Naive B cell (primary cell): ENCODE data around the gene TMEM63A. TPM values are rescaled to one million over a fixed set of nuclear protein-coding genes. Genes with fewer than 3 reads are reported as not detected.

ENCODE experiments used
- ATAC-seq, 2 donors: fragments of 150-1000 bp; cut with Tn5 transposase; 2 replicates each; pipeline ENCODE4 v1.10.0; 2021; ENCODE audit warnings: low read depth in 2 of 2, mild to moderate bottlenecking in 2 of 2, moderate library complexity in 2 of 2
- DNase-seq: peaks from one replicate; pipeline ENCODE4 v3.0.0; 2022
- H3K27ac Mint-ChIP-seq, 6 donors: one replicate each; pipeline ENCODE4 v1.8.0; 2020 to 2022; ENCODE audit warnings: mild to moderate bottlenecking in 6 of 6, mixed read lengths in 6 of 6, moderate library complexity in 5 of 6, inconsistent platforms in 2 of 6
- H3K27me3 Mint-ChIP-seq, 3 donors: one replicate each; pipeline ENCODE4 v1.8.0; 2021 to 2022; ENCODE audit warnings: mixed read lengths in 3 of 3, mild to moderate bottlenecking in 1 of 3
- H3K36me3 Mint-ChIP-seq, 2 donors: one replicate each; pipeline ENCODE4 v1.8.0; 2020 to 2022; ENCODE audit warnings: mixed read lengths in 2 of 2, inconsistent platforms in 1 of 2, mild to moderate bottlenecking in 1 of 2
- H3K4me1 Mint-ChIP-seq, 3 donors: one replicate each; pipeline ENCODE4 v1.8.0; 2020 to 2022; ENCODE audit warnings: mixed read lengths in 3 of 3, inconsistent platforms in 1 of 3, mild to moderate bottlenecking in 1 of 3, moderate library complexity in 1 of 3
- H3K4me3 Mint-ChIP-seq, 8 donors: one replicate each; pipeline ENCODE4 v1.8.0; 2020 to 2022; ENCODE audit warnings: mild to moderate bottlenecking in 8 of 8, mixed read lengths in 8 of 8, moderate library complexity in 8 of 8, inconsistent platforms in 2 of 8
- H3K9me3 Mint-ChIP-seq, 7 donors: one replicate each; pipeline ENCODE4 v1.8.0; 2020 to 2022; ENCODE audit warnings: mixed read lengths in 7 of 7, mild to moderate bottlenecking in 5 of 7, inconsistent platforms in 2 of 7, moderate library complexity in 1 of 7
- polyA plus RNA-seq, 6 donors: library from polyadenylated mRNA; unstranded; fragments of 300-500 nt; fragmentation: Illumina TruSeq; gene quantifications; one replicate each; pipeline ENCODE4 v1.2.3, GENCODE V29; 2021; ENCODE audit warnings: low read depth in 6 of 6

TMEM63A gene
- polyA plus RNA-seq, 6 donors from 2014 or later: 10.6 to 38.5 (median 20.0) TPM

DNA sequence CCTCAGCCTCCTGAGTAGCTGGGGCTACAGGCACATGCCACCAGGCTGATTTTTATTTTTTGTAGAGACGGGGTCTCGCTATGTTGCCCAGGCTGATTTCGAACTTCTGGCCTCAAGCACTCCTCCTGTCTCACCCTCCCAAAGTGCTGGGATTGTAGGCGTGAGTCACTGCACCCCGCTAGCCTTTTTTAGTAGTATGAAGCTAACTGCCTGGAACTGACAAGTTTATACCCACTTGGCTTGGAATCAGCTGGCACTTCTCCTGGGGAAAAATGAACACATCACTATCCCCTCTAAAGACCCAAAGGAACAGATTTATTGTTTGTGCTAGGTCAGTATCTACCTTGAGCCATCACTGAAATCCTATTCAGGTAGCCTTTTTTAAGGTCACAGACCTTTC lies 19.0 kb downstream of the TMEM63A start:
- Mint-ChIP-seq H3K4me3 (no peak overlapping the region), H3K27ac (no peak overlapping the region), H3K36me3 (peaks cover 16 to 29% of the 10 kb centered on the region in 2 donors)

DNA sequence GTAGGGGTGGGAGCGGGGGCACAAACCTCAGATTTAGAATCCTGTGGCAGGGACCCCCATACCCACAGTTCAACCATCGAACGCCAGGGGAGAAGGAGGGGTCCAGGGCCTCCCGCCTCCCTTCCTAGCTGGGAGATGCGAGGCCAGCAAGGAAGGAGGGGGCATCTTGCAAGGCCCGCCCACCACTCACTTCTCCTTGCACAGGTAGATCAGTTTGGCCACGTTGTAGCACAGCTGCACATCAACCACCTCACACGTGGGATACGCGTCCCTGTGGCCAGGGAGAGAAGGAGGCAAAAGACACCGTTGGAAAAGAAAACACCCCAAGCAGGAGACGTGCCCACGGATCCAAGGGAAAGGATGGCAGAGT lies 19.6 kb downstream of the TMEM63A start:
- peaks cover 12 to 29% of the 10 kb centered on the region in 2 donors for H3K36me3 Mint-ChIP-seq
- H3K4me3 Mint-ChIP-seq: no peak overlapping the region
- H3K9me3 Mint-ChIP-seq: no peaks in the 10 kb centered on the region
- peaks cover 13 to 19% (median 16%) of the 10 kb centered on the region in 3 donors for H3K4me1 Mint-ChIP-seq
- H3K27ac Mint-ChIP-seq: peak overlapping the region in 1 of 6 donors; percentile 70
- DNase-seq: no peak
- no peaks in the 10 kb centered on the region for H3K27me3 Mint-ChIP-seq
- no peak for ATAC-seq

More for the DNA sequence above, 19.0 kb downstream of the TMEM63A start:
- ATAC-seq (no peak), DNase-seq (no peak)
- Mint-ChIP-seq H3K27me3 (no peaks in the 10 kb centered on the region), H3K9me3 (no peaks in the 10 kb centered on the region), H3K4me1 (peaks cover 13 to 20% (median 20%) of the 10 kb centered on the region in 3 donors)

DNA sequence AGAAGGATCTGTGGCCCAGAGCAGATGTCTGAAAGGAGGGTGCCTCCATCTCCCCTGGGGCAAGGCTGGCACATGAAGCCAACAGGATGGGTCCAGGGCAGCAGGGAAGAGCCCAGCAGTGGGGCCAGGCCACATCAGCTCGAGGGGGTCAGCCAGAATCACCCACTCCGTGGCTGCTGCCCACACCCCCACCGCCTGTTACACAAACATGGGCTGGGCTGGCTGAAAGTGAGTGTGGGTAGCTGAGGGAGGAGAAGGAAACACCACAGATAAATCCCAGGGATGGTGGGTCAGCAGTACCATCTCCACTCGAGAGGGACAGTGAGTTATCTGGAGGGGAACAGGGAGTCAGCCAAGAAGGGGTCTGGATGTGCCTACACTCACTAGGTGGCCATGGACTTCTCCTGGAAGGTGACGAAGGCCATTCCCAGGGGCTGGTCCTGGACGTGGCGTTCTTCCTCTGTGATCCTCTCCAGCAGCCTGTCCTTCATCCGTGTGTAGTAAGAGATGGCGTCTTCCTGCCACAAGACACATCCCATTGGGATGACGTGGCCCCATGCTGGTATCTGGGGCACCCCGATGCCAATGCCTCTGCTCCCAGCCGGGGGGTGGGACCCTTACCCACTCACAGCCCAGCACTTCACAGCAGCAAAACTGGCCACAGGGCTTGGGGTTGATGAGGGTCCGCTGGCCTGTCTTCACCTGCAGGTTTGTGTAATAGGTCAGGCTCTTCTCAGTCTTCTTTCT lies 20.2 kb downstream of the TMEM63A start:
- Mint-ChIP-seq H3K4me1 (peaks cover 12 to 15% (median 14%) of the 10 kb centered on the region in 3 donors), H3K9me3 (no peaks in the 10 kb centered on the region), H3K27ac (peak overlapping the region in 1 of 6 donors; percentile 73), H3K36me3 (peaks cover 11 to 28% of the 10 kb centered on the region in 2 donors), H3K27me3 (no peaks in the 10 kb centered on the region), H3K4me3 (no peak overlapping the region)
- DNase-seq (no peak), ATAC-seq (no peak)

DNA sequence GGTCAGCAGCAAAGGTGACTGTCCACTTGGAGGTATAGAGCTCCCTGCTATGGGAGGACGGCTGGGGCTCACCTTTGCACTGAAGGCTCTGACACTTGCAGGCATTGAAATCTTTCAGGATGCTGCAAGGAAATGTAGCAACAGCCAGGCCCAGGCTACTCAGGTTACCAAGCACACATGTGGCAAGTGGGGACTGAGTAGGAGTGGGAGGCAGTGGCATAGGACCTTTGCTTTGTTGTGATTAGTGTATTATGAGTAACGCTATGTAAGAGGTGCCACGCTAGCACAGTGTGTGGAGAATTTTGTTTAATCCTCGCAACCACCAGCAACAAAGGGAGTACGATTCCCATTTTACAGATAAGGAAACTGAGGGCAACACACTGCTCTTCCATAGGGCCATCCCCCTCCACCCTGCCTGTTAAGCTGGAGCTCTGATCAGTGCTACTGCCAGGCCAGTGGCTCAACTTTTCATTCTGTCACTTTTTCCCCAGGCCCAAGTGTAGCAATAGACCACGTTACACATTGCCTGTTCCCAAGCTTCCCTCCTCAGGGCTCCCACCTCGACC lies 21.2 kb downstream of the TMEM63A start:
- H3K27me3 Mint-ChIP-seq: no peaks in the 10 kb centered on the region
- H3K9me3 Mint-ChIP-seq: no peaks in the 10 kb centered on the region
- ATAC-seq (no peak), DNase-seq (no peak)
- H3K4me1 Mint-ChIP-seq: peaks cover 7 to 16% (median 12%) of the 10 kb centered on the region in 3 donors
- peaks cover 6 to 24% of the 10 kb centered on the region in 2 donors for H3K36me3 Mint-ChIP-seq
- H3K4me3 Mint-ChIP-seq: no peak overlapping the region
- peak overlapping the region in 2 of 6 donors; percentile 40 to 63 for H3K27ac Mint-ChIP-seq

DNA sequence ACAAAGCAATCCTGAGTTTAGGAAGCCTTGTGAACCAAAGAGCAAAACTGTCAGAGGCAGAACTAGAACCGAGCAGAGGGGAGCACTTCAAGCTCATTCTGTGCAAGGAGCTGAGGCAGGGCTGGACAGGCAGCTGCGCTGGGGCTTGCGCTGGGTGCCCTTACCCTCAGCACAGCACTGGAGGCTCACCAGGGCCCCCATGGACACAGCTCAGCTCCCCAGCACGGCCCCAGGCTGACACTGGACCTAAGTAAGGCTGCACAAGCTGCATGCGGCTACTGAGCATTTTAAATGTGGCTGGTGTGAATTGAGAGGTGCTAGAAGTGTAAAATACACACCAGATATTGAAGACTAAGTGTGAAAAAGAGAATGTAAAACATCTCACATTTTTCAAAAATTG lies 22.1 kb downstream of the TMEM63A start:
- peaks cover 6 to 31% of the 10 kb centered on the region in 2 donors for H3K36me3 Mint-ChIP-seq
- no peak overlapping the region for H3K4me3 Mint-ChIP-seq
- no peak for DNase-seq
- no peaks in the 10 kb centered on the region for H3K9me3 Mint-ChIP-seq
- H3K4me1 Mint-ChIP-seq: peaks cover 5 to 20% (median 15%) of the 10 kb centered on the region in 3 donors
- ATAC-seq: no peak
- peak overlapping the region in 1 of 6 donors; percentile 63 for H3K27ac Mint-ChIP-seq
- H3K27me3 Mint-ChIP-seq: no peaks in the 10 kb centered on the region

DNA sequence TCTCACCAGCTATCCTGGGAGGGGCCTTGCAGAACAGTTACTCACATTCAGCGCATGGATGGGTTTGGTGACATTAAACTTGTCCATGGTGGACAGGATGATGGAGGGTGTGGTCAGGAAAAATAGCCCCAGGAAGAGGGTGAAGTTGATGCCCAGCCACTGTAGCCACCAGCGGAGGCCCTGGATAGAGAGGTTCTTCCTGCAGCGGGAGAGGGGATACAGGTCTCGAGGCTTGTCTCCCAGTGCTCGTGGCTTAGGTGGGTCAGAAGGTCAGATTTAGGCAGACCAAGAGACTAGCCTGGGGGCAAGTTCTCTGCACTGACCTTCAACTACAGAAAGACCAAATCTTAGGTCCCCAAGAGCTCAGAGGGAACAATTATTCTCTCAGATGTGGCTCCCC lies 23.0 kb downstream of the TMEM63A start:
- H3K4me1 Mint-ChIP-seq: peaks cover 6 to 25% (median 15%) of the 10 kb centered on the region in 3 donors
- no peak overlapping the region for H3K27ac Mint-ChIP-seq
- peaks cover 11 to 38% of the 10 kb centered on the region in 2 donors for H3K36me3 Mint-ChIP-seq
- no peaks in the 10 kb centered on the region for H3K9me3 Mint-ChIP-seq
- ATAC-seq (no peak), DNase-seq (no peak)
- H3K27me3 Mint-ChIP-seq: no peaks in the 10 kb centered on the region
- H3K4me3 Mint-ChIP-seq: no peak overlapping the region

DNA sequence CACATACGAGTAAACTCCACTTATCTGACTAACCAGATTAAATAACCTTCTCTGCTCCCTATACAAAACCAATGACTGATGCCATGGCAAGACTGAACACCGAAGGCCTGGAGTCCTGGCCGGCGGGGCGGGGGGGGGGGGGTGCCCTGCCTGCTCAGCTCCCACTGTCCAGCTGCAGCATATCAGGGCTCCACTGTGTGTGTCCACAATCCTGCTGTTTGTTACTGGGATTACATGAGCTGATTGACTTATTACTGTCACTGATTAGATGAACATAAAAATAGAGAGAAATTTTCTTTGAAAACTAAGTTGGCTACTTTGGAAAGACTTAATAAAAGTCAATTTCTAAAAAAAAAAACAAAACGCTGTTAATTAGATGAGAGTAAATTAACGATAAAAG lies 24.9 kb downstream of the TMEM63A start:
- no peak for ATAC-seq
- no peaks in the 10 kb centered on the region for H3K9me3 Mint-ChIP-seq
- peaks cover 15 to 46% of the 10 kb centered on the region in 2 donors for H3K36me3 Mint-ChIP-seq
- peaks cover 18 to 43% (median 33%) of the 10 kb centered on the region in 3 donors for H3K4me1 Mint-ChIP-seq
- H3K4me3 Mint-ChIP-seq: no peak overlapping the region
- DNase-seq: no peak
- peak overlapping the region in 3 of 6 donors; percentile 54 to 90 (median 82) for H3K27ac Mint-ChIP-seq
- H3K27me3 Mint-ChIP-seq: no peaks in the 10 kb centered on the region

DNA sequence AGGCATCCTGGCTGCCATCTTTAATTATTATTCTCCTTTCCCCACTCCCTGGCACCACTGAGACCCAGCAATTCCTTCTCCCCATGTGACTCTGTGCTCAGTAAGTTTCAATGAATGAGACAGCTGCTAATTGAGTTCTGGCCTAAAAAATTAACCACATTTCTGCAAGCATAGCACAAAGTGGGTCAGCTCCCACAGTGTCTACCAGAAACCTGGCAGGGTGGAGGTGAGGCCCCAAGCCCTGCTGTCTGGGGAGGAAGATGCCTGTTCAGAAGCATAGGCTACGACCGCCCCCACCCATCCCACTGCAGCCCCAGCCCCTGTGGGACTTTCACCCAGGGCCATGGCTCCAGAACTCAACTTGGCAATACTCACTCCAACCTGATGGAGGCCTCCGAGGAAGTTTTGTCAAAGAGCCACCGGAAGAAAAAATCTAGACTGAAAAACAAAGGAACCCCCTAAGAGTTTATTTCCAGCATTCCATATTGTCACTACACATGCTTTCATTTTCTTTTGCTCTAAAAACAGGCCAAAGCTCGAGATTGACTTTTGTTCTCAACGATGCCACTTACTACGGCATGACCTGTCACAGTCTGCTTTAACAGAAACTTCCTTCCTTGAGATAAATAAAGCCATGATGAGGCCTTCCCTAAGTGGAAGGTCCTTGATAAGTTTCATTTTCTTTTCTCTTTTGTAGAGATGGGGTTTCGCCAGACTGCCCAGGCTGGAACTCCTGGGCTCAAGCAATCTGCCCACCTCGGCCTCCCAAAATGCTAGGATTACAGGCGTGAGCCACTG lies 26.5 kb downstream of the TMEM63A start:
- Mint-ChIP-seq H3K27me3 (no peaks in the 10 kb centered on the region), H3K4me3 (peak overlapping the region in 2 of 8 donors; percentile 2 to 56), H3K27ac (peak overlapping the region; percentile 9 to 93 (median 68)), H3K9me3 (no peaks in the 10 kb centered on the region), H3K4me1 (peaks cover 30 to 59% (median 40%) of the 10 kb centered on the region in 3 donors), H3K36me3 (peaks cover 15 to 45% of the 10 kb centered on the region in 2 donors)
- peak in 1 of 2 donors; percentile 20 for ATAC-seq
- no peak for DNase-seq

DNA sequence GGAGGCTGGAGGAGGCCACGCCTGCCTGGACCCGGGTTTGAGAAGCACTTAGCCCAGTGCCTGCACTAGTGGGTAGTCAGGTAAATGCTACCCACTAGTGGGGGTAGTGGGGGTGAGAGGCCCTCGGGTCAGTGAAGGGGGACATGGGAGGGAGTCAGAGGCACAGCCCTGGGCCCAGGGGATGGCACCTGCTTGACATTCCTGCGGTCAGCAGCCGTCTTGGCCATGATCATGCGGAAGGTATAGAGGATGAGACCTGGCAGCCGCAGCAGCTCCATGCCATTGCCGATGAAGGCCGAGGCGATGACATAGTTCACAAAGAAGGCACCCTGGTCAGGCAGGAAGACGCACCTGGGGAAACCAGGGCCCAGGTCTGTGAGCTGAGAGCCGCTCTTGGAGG lies 28.7 kb downstream of the TMEM63A start:
- Mint-ChIP-seq H3K27ac (peak overlapping the region in 4 of 6 donors; percentile 2 to 88 (median 55)), H3K4me3 (peak overlapping the region in 1 of 8 donors; percentile 2), H3K36me3 (peaks cover 10 to 36% of the 10 kb centered on the region in 2 donors), H3K4me1 (peaks cover 47 to 80% (median 59%) of the 10 kb centered on the region in 3 donors), H3K9me3 (no peaks in the 10 kb centered on the region), H3K27me3 (no peaks in the 10 kb centered on the region)
- ATAC-seq (no peak), DNase-seq (no peak)

DNA sequence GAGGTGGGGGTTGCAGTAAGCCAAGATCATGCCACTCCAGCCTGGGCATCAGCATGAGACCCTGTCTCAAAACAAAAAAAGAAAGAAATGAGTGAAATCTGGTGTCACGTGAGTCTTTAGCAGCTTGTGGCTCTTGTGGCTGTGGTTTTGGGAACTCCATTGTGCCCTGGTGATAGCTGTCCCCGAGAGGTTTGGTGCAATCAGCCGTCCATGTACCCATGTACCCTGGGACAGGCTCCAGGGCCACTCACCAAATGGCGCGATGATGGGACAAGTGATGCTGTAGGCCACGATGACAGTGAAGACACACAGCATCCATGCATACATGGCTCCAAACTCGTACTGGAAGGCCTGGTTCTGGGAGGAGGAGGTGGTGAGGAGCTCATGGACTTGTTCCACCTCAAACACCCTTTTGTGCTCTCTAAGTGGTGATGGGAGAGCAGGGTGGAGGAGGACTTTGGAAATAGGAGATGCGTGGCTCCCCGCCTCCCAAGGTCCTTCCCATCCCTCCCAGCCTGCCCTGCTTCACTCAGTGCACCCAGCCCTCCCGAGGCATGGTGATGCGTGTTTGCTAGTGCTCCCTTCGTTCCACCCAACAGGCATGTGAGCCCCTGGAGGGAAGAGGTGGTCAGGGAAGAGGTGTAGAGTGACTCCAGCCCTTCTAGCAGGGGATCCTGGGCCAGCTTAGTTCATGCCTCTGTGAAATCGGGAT lies 29.6 kb downstream of the TMEM63A start:
- H3K9me3 Mint-ChIP-seq: no peaks in the 10 kb centered on the region
- peak overlapping the region; percentile 90 to 97 (median 92) for H3K27ac Mint-ChIP-seq
- H3K36me3 Mint-ChIP-seq: peaks cover 10 to 36% of the 10 kb centered on the region in 2 donors
- H3K4me3 Mint-ChIP-seq: peak overlapping the region in 5 of 8 donors; percentile 40 to 65 (median 47)
- DNase-seq (no peak), ATAC-seq (no peak)
- H3K4me1 Mint-ChIP-seq: peaks cover 56 to 89% (median 68%) of the 10 kb centered on the region in 3 donors
- no peaks in the 10 kb centered on the region for H3K27me3 Mint-ChIP-seq

DNA sequence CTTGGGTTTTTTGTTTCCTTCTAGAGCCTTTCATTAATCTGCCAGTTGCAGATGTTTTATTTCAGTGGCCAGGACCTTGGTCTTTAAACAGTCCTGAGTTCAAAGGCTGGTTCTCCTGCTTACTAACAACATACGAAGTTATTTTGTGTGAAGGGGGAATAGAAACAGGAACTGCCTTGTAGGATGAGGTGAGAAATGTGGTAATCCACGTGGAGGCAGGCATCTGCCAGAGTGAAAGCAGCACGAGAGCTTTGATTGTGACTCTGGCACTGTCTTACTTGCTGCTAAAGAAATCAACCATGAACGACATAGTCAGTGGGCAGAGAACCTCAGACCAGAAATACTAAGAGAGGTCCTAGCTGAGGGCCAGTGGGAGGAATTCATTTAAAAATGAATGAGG lies 30.4 kb downstream of the TMEM63A start:
- peaks cover 62 to 94% (median 74%) of the 10 kb centered on the region in 3 donors for H3K4me1 Mint-ChIP-seq
- H3K27ac Mint-ChIP-seq: peak overlapping the region; percentile 90 to 97 (median 92)
- peak; percentile 54 for DNase-seq
- H3K36me3 Mint-ChIP-seq: peaks cover 10 to 34% of the 10 kb centered on the region in 2 donors
- no peaks in the 10 kb centered on the region for H3K9me3 Mint-ChIP-seq
- H3K27me3 Mint-ChIP-seq: no peaks in the 10 kb centered on the region
- H3K4me3 Mint-ChIP-seq: peak overlapping the region in 5 of 8 donors; percentile 1 to 61 (median 46)
- peak; percentile 39 to 40 for ATAC-seq

DNA sequence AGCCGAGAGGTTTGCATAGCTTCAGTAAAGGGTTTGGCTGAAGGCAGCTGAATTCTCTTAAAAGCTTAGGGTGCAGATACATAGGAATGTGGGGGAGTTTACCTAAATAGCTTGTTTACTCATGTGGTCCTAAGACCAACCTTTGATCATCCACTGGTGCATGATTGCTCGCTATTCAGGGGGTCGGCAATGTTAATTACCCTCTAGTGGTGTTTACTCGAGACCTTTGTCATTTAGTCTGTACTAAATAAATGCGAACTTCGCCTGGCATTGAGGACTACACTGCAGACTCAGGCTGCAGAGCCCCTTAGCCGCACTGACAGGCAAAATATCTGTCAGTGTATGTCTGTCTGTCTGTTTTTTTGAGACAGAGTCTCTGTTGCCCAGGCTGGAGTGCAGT lies 31.8 kb downstream of the TMEM63A start:
- Mint-ChIP-seq H3K27me3 (no peaks in the 10 kb centered on the region), H3K36me3 (peaks cover 10 to 25% of the 10 kb centered on the region in 2 donors), H3K4me1 (peaks cover 63 to 90% (median 73%) of the 10 kb centered on the region in 3 donors), H3K27ac (peak overlapping the region; percentile 30 to 96 (median 92)), H3K4me3 (peak overlapping the region in 5 of 8 donors; percentile 16 to 67 (median 37)), H3K9me3 (no peaks in the 10 kb centered on the region)
- ATAC-seq: no peak
- no peak for DNase-seq

DNA sequence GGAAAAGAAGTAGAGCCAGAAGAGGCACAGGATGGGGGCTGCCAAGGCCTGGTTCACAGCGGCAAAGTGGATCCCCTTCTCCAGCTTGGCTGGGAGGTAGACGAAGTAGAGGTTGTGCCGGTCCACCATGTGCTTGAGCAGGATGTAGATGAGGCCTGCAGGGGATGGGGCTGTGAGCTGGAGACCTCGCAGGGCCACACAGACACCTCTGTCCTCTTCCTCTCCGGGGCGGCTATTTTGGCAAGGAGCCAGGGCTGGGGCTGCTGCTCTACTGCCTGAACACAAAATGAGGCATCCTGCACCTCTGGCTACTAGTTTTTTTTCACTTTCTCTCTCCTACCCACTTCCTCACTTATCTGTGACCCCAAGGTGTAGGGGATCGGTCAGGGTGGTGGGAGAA lies 32.3 kb downstream of the TMEM63A start:
- DNase-seq: peak; percentile 11
- peaks cover 10 to 22% of the 10 kb centered on the region in 2 donors for H3K36me3 Mint-ChIP-seq
- ATAC-seq: no peak
- peaks cover 63 to 88% (median 74%) of the 10 kb centered on the region in 3 donors for H3K4me1 Mint-ChIP-seq
- H3K4me3 Mint-ChIP-seq: peak overlapping the region in 7 of 8 donors; percentile 16 to 67 (median 39)
- H3K27me3 Mint-ChIP-seq: no peaks in the 10 kb centered on the region
- no peaks in the 10 kb centered on the region for H3K9me3 Mint-ChIP-seq
- peak overlapping the region; percentile 30 to 96 (median 92) for H3K27ac Mint-ChIP-seq
